ENCODE measurements around the gene DYRK2. TPM values are rescaled to one million over a fixed set of nuclear protein-coding genes. Genes with fewer than 3 reads are reported as not detected.

DYRK2 gene
- 9.8 to 14.0 TPM (median 11.9 TPM) in 5 replicates for total RNA-seq (2022; extraction: Qiagen RNA extraction; ENCODE audit: low read depth)

GRCh38 chr12:67648521-67649260 is at the start of gene DYRK2:
Gene DYRK2 (plus strand): TSS chr12:67648745. CDS start chr12:67649134, 389 bp downstream.

